ENCODE data around the gene SLC6A6. TPM values are rescaled to one million over a fixed set of nuclear protein-coding genes. Genes with fewer than 3 reads are reported as not detected.

The SLC6A6 gene
- total RNA-seq, 3 donors from 2014 or later = 22.1 to 52.4 (median 27.5) TPM

GRCh38 chr3:14360123-14360881 lies 42.1 kb upstream of the SLC6A6 start:
- Histone ChIP-seq H3K9me3 (no peaks in the 10 kb centered on the region), H3K27me3 (no peaks in the 10 kb centered on the region), H3K27ac (no peak overlapping the region), H3K4me1 (no peaks in the 10 kb centered on the region), H3K4me3 (no peak overlapping the region), H3K36me3 (no peaks in the 10 kb centered on the region)
- TF ChIP-seq POLR2AphosphoS5 (IDR thresholded peaks at IDR 0.05) = no peak
- TF ChIP-seq CTCF (IDR thresholded peaks at IDR 0.05) = no peak
- TF ChIP-seq POLR2A (IDR thresholded peaks at IDR 0.05) = no peak
- DNase-seq (ENCODE audit: low spot score in 2 of 2) = no peak
- intact Hi-C loops (cut with DNase I; ENCODE audit: low total_unique reads) = no loop called here

- DNase-seq (ENCODE audit: low spot score in 2 of 2) = no peak
- TF ChIP-seq POLR2A (IDR thresholded peaks at IDR 0.05) (no peak), CTCF (IDR thresholded peaks at IDR 0.05) (no peak), POLR2AphosphoS5 (IDR thresholded peaks at IDR 0.05) (no peak)
- H3K4me1 ChIP-seq = no peaks in the 10 kb centered on the region
- intact Hi-C loops (cut with DNase I; ENCODE audit: low total_unique reads) = no loop called here
- H3K27ac ChIP-seq = no peak overlapping the region
- no peak overlapping the region for H3K4me3 ChIP-seq
- H3K36me3 ChIP-seq = no peaks in the 10 kb centered on the region
- H3K9me3 ChIP-seq = no peaks in the 10 kb centered on the region
- H3K27me3 ChIP-seq = no peaks in the 10 kb centered on the region
Observed at GRCh38 chr3:14361068-14361677, 41.2 kb upstream of the SLC6A6 start.

- no peak for TF ChIP-seq POLR2A (IDR thresholded peaks at IDR 0.05)
- no peak for TF ChIP-seq POLR2AphosphoS5 (IDR thresholded peaks at IDR 0.05)
- Histone ChIP-seq H3K27ac (no peak overlapping the region), H3K9me3 (no peaks in the 10 kb centered on the region), H3K4me1 (no peaks in the 10 kb centered on the region), H3K27me3 (no peaks in the 10 kb centered on the region), H3K4me3 (no peak overlapping the region), H3K36me3 (no peaks in the 10 kb centered on the region)
- no peak for DNase-seq (ENCODE audit: low spot score in 2 of 2)
- intact Hi-C loops (cut with DNase I; ENCODE audit: low total_unique reads) = no loop called here
Observed at GRCh38 chr3:14362890-14363289, 39.5 kb upstream of the SLC6A6 start.

DNA sequence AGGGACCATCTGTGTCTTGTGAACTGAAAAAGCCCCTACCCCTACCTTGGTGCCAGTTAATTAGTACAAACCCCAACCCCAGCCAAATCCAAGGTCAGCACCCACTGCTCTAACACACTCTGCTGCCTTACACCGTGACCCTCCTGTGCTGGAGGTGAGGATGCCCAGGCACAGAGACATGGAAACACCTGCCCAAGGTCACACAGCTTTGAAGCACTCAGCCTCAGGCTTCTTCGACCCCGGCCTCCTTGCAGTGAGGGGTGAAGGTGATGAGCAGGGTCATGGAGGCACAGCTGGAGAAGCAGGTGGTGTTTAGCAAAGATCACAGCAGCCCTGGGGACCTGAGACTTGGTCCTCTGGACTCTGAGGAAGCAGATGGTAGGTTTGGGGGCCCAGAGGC lies 39.0 kb upstream of the SLC6A6 start:
- no peak overlapping the region for H3K27ac ChIP-seq
- H3K36me3 ChIP-seq = no peaks in the 10 kb centered on the region
- no peaks in the 10 kb centered on the region for H3K27me3 ChIP-seq
- no peaks in the 10 kb centered on the region for H3K9me3 ChIP-seq
- TF ChIP-seq POLR2AphosphoS5 (IDR thresholded peaks at IDR 0.05) (no peak), CTCF (IDR thresholded peaks at IDR 0.05) (no peak), POLR2A (IDR thresholded peaks at IDR 0.05) (no peak)
- intact Hi-C loops (cut with DNase I; ENCODE audit: low total_unique reads) = no loop called here
- DNase-seq (ENCODE audit: low spot score in 2 of 2) = no peak
- no peaks in the 10 kb centered on the region for H3K4me1 ChIP-seq
- no peak overlapping the region for H3K4me3 ChIP-seq

DNA sequence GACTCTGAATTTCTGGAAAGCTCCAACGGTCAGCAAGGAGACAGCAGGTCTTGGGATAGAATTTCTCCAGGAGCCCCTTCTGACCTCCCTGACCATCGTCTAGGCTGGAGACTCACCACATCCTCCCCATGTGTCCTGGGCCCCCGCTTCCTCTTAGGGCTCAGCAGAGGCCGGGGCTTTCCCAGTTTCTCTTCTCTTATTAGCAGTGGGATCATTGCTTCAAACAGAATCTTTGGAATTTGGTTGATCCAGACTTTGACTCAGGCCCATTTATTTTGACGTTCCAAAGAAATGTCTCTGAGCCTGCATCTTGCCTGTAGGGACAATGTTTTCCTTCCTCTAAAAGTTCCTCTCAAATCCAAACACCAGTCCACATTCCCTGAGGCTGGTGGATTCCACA lies 38.4 kb upstream of the SLC6A6 start:
- Histone ChIP-seq H3K4me1 (no peaks in the 10 kb centered on the region), H3K36me3 (no peaks in the 10 kb centered on the region), H3K27me3 (no peaks in the 10 kb centered on the region), H3K27ac (no peak overlapping the region), H3K4me3 (no peak overlapping the region), H3K9me3 (no peaks in the 10 kb centered on the region)
- no peak for DNase-seq (ENCODE audit: low spot score in 2 of 2)
- intact Hi-C loops (cut with DNase I; ENCODE audit: low total_unique reads) = no loop called here
- TF ChIP-seq CTCF (IDR thresholded peaks at IDR 0.05) = no peak
- no peak for TF ChIP-seq POLR2A (IDR thresholded peaks at IDR 0.05)
- TF ChIP-seq POLR2AphosphoS5 (IDR thresholded peaks at IDR 0.05) = no peak

All from breast epithelium (tissue), 4 donors.